ENCODE results near the gene FHL3.
"Not testable (repeated sequence)": the region's sequence is repeated elsewhere in the genome, so short reads cannot be mapped to it uniquely, and the experiment has no call there.

FHL3 gene

DNA sequence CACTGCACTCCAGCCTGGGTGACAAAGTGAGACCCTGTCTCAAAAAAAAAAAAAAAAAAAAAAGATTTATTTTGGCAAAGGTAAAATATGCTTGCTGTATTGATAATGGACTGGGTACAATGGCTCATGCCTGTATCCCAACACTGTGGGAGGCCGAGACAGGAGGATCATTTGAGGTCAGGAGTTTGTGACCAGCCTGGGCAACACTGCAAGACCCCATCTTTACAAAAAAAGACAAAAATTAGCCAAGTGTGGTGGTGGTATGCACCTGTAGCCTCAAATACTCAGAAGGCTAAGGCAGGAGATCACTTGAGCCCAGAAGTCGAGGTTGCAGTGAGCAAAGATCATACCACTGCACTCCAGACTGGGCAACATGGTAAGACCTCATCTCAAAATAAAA is 21.8 kb downstream of the FHL3 start:
- DNase-seq, result no peak

DNA sequence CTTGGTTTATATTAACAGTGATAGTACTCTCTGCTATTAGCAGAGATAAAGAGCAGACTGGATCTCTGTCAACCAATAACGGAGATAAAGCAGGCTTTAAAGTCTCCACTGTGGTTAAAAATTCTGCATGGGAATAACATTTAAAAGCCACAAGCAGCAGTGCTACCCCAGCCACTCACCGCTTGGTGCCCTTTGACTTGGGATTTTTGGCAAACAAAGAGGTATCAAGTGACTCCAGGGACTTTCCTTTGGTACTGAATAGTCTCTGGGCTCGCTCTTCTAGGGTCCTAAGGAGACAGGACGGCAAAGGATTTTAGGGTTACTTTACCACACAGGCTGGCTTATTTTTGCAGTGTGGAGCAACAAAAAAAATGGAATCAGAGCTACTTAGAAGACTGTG is 26.8 kb downstream of the FHL3 start:
- no peak for DNase-seq

DNA sequence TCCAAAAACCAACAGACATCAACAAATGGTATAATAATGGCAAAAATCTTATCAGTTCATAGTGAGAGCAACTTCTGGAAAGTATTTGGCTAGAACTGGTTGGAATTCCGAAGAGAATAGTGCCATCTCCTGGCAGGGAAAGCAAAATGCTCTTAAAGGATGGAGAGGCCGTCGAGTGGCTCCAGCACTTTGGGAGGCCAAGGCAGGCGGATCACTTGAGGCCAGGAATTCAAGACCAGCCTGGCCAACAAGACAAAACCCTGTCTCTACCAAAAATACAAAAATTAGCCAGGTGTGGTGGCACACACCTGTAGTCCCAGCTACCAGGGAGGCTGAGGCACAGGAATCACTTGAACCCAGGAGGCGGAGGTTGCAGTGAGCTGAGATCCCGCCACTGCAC is 30.2 kb downstream of the FHL3 start:
- DNase-seq, result not testable (repeated sequence)

DNA sequence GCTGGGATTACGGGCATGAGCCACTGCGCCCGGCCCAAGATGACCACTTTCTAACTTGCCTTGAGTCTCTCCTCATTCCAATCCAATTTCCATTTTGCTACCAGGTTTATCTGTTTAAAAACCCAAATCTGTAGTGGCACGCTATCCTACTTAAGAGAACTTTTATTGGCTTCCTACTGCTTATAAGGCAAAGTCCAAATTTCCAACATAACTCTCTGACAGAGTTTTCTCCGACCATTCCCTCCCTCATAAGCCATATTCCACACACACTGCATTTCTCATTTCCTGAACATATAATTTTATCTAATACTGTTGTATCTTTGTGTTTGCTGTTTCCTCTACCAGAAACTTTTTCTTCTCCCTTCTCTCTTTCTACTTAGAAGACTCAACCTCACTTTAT is 30.7 kb downstream of the FHL3 start:
- no peak for DNase-seq

DNA sequence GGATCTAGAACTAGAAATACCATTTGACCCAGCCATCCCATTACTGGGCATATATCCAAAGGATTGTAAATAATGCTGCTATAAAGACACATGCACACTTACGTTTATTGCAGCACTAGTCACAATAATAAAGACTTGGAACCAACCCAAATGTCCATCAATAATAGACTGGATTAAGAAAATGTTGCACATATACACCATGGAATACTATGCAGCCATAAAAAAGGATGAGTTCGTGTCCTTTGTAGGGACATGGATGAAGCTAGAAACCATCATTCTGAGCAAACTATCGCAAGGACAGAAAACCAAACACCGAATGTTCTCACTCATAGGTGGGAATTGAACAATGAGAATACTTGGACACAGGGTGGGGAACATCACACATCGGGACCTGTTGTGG is 31.6 kb downstream of the FHL3 start:
- not testable (repeated sequence) for DNase-seq

DNA sequence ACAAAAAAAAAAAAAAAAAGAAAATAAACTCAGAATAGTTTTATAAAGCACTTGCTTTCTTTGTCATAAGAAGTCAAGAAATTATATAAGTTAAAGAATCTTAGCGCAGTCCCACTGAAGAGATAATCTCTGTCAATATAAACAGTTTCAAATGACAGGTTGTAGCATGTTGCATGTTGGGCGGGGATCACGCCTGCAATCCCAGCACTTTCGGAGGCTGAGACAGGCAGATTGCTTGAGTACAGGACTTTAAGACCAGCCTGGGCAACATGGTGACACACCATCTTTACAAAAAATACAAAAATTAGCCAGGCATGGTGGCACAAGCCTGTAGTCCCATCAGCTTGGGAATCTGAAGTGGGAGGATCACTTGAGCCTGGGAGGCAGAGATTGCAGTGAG is 40.0 kb downstream of the FHL3 start:
- DNase-seq, result no peak

DNA sequence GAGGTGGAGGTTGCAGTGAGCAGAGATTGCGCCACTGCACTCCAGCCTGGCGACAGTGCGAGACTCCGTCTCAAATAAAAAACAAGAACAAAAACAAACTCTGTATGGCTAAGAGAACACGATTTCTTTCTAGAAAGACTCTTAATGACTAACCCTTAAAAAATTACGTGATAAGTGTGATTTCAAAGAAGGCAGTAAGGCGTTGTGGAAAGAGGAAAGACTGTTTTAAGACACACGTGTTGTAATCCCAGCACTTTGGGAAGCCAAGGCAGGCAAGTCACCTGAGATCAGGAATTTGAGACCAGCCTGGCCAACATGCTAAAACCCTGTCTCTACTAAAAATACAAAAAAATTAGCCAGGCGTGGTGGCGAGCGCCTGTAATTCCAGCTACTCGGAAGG is 41.2 kb downstream of the FHL3 start:
- DNase-seq, result not testable (repeated sequence)

DNA sequence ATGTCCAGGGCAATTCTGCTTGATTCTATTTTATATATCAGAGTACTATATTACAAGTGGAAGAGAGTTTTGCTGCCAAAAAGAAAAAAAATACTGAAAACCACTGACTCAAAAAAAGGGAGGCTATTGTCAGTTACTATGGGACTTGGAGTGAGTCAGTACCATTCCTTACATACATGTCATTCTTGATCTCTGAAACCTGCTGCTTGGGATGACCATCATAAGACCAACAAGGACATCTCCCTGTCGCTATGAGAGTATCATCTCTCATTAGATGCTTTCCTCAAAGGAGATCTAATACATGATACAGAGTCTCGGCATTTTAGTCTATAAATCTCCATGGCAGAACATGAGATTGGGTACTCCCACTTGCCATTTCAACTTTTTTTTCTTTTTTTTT is 46.6 kb downstream of the FHL3 start:
- no peak for DNase-seq

DNA sequence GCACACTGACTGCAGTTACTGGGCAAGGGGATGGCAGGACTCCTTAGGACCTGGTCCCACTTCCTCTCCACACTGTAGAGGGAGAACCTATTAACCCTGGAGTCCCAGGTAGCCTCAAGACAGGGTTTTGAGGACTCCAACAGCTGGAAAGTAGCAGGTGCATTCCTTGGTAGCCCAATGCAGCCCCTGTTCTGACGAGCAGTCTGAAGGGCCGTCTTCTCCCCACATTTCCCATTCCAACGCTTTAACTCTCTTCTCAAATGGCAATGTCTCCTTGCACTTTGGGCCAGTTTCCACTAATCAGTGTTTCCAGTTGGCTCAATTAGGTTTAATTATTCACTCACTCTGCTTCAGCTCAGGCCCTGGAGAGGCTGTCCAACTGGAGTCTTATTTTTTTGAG is 49.6 kb downstream of the FHL3 start:
- DNase-seq, result no peak

DNA sequence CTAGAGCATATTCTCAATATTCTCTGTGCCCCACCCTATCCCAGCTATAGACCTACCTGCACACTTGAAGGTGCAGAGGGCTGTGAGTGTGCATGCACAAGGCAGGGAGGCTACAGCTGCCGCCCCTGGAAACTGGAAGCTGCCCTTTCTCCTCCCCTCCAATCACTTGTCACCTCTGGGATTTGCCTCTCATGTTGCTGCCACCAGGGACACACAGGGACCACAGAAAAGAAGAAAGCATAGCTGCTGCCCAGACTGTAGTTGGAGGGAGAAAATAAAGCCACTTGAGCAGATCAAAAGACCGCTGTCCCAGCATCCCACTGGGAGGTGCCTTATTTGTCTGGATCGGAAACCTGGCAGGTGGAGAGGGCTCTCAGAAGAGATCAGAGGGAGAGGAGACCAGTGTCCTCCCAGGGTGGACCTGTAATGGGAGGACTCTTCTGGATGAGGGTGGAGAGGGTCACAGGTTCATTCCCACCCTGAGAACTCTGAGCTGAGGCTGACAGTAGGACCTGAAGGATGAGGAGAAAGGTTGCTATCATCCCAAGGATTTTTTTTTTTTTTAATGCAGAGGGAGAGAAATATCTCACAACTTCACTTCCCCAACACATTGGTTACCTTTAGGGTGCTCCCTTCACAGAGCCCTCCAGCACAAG is 50.9 kb downstream of the FHL3 start:
- no peak for DNase-seq

DNA sequence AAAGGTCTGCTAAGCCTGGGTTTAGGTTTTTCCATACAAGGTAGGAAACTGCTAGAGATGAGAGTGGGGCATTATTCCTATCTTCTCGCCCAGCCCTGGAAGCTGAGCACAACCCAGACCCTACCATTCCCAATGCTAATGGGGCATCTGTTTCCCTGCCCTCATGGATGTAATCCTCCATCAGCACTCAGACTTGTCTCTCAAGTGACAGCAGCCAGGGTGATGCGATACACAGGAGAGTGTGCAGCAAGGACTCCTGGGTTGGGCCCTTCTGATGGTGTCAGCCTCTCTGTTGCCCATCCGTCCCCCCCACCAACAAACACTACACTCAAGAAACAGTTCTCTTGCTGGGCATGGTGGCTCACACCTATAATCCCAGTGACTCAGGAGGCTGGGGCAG is 52.6 kb downstream of the FHL3 start:
- no peak for DNase-seq

DNA sequence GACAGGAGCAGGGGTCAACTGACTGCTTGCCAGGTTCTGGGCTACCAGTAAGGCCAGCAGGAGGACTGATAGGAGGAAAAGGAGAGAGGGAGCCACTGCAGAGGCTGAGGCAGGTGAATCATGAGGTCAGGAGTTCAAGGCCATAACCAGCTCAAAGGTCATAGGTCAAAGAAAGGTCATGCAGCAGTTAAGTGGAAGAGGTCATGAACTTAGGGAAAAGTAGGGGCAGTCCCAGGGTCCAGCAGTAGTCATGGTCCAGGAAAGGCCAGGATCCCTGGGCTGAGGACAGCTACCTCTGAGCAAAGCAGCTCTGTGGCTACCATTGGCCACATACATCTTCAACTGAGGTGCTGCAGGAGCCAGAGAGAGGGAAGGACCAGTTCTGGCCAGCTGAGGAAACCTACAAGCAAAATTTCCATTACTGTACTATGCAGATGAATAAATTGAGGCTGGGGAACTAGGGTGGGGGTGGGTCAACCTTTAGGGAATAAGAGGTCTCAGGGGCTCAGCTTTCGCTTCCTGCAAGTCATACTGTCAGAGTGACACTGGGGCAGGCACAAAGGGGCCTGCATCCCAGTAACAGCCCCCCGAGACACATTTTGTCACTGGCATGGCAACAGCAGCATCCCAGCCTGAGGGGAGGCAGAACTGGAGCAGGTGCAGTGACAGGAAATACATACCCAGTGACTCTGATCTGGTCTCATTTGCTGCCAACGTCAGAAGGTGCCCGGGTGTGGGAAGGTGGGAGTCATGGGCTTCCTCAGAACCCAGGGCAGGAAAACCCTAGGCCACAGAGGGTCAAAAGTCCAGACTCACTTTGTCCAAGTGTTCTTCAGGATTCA is 53.3 kb downstream of the FHL3 start:
- DNase-seq, result no peak

DNA sequence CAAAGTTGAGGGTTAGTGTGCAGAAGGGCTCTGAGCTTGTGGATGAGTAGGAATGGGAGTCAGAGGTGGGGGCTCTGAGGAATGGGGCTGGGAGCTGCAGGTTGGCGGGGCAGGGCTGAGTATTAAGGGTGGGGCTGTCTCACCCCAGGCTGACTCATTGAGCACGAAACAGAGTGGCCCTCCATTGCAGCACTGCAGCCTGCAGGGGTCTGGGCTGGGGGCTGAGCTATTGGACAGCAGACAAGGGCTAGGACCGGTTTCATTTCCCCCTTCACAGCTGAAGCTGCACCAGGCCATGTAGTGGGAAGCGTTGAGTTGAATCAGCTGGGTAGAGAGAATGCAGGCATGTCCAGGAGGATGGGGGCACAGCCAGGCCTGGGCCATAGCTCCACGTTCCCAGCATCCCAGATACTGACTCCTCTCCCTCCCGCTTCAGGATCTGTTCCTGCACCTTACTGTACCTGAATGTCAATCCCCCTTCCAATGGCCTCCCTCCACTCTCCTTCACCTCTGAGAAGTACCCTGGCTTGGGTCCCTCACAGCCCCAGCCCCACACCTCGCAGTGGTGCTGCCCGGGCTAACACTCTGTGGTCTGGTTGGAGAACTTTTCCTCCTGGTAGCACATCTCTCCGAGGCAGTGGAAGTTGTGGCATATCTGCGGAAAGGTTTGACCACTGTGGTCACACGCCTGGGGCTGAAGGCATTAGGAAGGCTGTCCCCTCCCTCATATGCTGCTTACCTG is 54.1 kb downstream of the FHL3 start:
- no peak for DNase-seq

DNA sequence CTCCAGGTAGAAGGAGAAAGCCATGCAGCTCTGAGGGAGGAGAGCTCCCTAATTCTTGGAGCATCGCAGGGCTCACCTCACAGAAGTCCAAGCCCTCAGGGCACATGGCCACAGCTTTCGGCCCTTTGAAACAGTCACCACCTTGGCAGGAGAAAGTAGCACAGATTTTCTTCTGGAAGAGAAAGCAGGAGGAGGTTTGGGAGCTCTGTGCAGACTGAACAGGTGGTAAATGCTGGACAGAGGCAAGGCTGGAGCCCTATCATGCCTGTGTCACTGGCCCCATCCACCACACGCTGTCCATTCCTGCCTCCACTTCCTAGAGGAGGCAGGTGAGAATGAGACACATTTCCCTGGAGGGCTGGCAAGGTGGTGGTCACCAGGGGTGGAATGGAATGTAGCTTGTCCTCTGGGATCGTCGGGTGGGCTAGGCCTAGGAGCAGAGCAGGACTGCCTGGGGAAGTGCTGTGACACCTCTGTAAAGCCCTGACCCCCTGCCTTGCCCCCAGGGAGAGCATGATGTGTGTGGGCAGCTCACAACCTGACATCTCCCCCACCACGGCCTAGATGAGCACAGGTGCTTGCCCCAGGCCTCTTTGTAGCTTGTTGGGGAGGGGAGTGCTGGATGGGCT is 55.7 kb downstream of the FHL3 start:
- no peak for DNase-seq

DNA sequence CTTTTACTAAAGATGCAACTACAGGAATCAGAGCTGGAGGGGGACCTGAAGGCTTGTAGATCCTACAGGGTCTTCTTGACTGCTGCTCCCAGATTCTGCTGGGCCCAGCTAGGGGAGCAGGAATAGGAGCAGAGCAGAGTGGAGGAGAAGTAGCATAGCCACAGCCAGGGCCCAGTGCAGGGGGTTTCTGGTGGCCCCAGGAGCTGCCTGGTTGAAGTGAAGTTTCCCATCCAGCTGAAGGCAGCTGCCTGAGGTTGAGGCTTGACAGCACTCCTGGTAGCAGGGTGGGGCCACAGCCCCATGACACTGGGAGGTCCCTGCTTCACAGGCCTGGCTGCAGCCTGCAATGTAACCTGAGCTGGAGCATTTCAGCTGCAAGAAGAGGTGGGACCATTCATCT is 56.5 kb downstream of the FHL3 start:
- no peak for DNase-seq

DNA sequence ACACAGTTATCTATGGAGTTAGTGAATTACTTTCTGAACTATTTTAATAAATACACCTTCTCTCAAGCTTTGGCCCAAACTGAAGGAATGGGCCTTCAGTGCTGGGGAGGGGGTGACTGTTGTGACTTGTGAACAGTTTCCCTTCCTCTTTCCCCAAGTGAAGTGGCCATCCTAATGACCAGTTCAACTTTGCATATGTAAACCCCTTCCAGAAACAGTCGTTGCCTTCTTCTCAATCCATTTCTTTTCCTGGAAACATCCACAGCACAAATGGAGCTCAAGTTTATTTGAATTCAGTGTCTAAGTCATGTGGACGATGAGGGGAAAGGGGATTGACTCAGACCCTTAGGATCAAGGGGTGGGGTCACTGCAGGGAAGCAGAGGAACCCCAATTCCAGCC is 57.1 kb downstream of the FHL3 start:
- no peak for DNase-seq

DNA sequence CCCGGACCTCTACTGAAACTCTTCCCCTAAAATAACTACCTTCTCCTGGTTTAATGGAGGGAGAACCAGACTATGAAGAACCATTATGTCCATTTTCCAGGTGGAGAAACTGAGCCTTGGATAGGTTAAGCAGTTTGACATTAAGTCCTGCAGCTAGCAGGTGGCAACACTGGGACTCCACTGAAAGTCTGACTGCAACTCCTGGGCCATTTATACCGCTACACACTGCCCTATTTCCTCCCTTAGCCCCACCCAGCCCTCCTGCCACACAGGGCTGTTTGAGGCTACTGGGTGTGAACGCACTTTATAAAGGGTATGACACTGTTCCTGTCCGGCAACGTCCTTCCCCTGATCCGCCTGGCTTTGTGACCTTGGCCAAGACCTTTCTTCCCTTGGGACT is 58.0 kb downstream of the FHL3 start:
- no peak for DNase-seq
